GM18507 (cell line): Measurements from ENCODE around the gene POLG2.
"Not testable (repeated sequence)": the region's sequence is repeated elsewhere in the genome, so short reads cannot be mapped to it uniquely, and the experiment has no call there.

Experiments
- DNase-seq: peaks from one replicate; pipeline ENCODE4 v3.0.0; 2011; ENCODE audit warnings: low read depth; ENCODE audit not compliant: insufficient read length; ENCODE audit errors: extremely low spot score
- FAIRE-seq: peaks from 2 replicates; lab custom pipeline; 2011; peaks lifted over from hg19 to GRCh38; lab: Jason Lieb, UNC

POLG2 gene

GRCh38 chr17:64492481-64493109 is 4.3 kb downstream of the POLG2 start:
- DNase-seq (no peak), FAIRE-seq (no peak)

- DNase-seq (no peak), FAIRE-seq (no peak)
Observed at GRCh38 chr17:64491994-64492393, 4.9 kb downstream of the POLG2 start.

GRCh38 chr17:64491034-64491860 is 5.6 kb downstream of the POLG2 start:
- DNase-seq: no peak
- no peak for FAIRE-seq

- no peak for DNase-seq
- no peak for FAIRE-seq
Observed at GRCh38 chr17:64488301-64488700, 8.6 kb downstream of the POLG2 start.

GRCh38 chr17:64484380-64484779 is 12.5 kb downstream of the POLG2 start:
- FAIRE-seq (no peak), DNase-seq (no peak)

GRCh38 chr17:64480951-64481350 is 15.9 kb downstream of the POLG2 start:
- DNase-seq (no peak), FAIRE-seq (no peak)

- DNase-seq (no peak), FAIRE-seq (no peak)
Observed at GRCh38 chr17:64477849-64478248, 19.0 kb downstream of the POLG2 start.

- no peak for DNase-seq
- no peak for FAIRE-seq
Observed at GRCh38 chr17:64472564-64472963, 24.3 kb downstream of the POLG2 start.

- DNase-seq (no peak), FAIRE-seq (no peak)
Observed at GRCh38 chr17:64471440-64471839, 25.4 kb downstream of the POLG2 start.

- no peak for DNase-seq
- no peak for FAIRE-seq
Observed at GRCh38 chr17:64470625-64471024, 26.2 kb downstream of the POLG2 start.

GRCh38 chr17:64466834-64467233 is 30.0 kb downstream of the POLG2 start:
- not testable (repeated sequence) for FAIRE-seq, DNase-seq

- FAIRE-seq (no peak), DNase-seq (no peak)
Observed at GRCh38 chr17:64466019-64466735, 30.7 kb downstream of the POLG2 start.

- DNase-seq (no peak), FAIRE-seq (no peak)
Observed at GRCh38 chr17:64461788-64462187, 35.1 kb downstream of the POLG2 start.

GRCh38 chr17:64460955-64461354 is 35.9 kb downstream of the POLG2 start:
- FAIRE-seq (no peak), DNase-seq (no peak)

- DNase-seq, FAIRE-seq: not testable (repeated sequence)
Observed at GRCh38 chr17:64459818-64460217, 37.0 kb downstream of the POLG2 start.

GRCh38 chr17:64459284-64459747 is 37.5 kb downstream of the POLG2 start:
- no peak for FAIRE-seq
- no peak for DNase-seq

GRCh38 chr17:64458756-64459155 is 38.1 kb downstream of the POLG2 start:
- FAIRE-seq (no peak), DNase-seq (no peak)

- no peak for DNase-seq
- FAIRE-seq: no peak
Observed at GRCh38 chr17:64457156-64457555, 39.7 kb downstream of the POLG2 start.

- FAIRE-seq (no peak), DNase-seq (no peak)
Observed at GRCh38 chr17:64455993-64456885, 40.6 kb downstream of the POLG2 start.
